Effector CD4-positive, alpha-beta T cell (primary cell): Measurements from ENCODE around the gene TUBB.
A peak's percentile ranks its signal among the peaks of the same experiment; 100 is the strongest.
"Not testable (repeated sequence)": the region's sequence is repeated elsewhere in the genome, so short reads cannot be mapped to it uniquely, and the experiment has no call there.

Experiments
- DNase-seq: peaks from one replicate; pipeline ENCODE4 v3.0.0-alpha.2; 2020

The TUBB gene

DNA sequence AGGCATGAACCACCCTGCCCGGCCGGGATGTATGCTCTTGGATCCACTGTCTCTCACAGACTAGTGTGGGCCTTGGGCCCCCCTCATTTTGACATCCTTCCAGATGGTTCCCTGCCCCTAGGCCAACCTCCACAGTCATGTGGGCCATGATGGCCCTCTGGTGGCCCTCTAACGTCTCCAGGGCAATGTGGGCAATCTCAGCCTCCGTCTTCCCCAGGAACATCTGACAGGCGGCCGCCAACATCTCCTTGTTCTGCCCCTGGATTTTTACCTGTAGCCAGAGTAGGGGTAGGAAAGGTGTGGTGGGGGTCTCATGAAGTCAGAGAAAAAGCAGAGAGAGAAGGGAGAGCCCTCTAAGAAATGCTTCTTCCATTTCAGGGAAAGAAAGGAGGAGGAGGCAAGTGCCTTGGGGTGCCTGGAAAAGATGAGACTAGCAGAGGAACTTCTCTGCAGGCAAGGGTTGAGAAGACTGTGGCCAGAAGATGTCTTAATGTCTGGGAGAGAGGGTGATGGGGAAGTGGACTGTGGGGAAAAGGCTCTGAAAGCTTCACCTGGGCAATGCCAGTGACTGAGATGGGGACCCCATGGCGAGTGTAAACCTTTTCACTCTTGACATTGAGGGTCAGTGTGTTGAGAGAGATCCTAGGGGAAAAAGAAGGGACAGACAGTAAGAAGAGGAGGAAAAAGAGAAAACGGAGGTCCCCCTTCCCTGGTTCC, 21.1 kb downstream of the TUBB start:
- DNase-seq, result no peak

DNA sequence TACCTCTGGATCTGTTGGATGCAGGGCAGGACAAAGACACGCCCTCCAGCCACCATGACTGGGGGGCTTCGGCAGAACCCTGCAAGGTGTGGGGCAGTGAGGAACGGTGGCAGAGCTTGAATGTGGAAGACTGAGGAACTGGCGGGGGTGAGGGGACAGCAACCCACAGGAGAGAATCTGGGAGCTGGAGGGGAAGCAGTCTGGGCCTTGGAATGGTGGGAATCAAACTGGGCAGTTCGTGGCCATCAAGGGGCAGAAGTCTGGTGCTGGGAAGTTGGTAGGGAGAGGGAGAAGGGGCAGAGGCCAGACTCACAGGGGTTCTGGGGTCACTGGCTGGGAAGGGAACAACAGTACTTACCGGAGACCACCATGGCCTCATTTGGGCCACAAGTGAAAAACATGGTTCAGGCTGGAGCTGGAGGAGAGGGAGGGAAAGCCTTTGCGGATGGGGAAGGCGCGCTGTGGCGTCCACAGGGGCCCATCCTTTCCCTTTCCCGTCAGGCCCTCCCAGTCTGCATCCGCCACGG, 21.7 kb downstream of the TUBB start:
- no peak for DNase-seq

DNA sequence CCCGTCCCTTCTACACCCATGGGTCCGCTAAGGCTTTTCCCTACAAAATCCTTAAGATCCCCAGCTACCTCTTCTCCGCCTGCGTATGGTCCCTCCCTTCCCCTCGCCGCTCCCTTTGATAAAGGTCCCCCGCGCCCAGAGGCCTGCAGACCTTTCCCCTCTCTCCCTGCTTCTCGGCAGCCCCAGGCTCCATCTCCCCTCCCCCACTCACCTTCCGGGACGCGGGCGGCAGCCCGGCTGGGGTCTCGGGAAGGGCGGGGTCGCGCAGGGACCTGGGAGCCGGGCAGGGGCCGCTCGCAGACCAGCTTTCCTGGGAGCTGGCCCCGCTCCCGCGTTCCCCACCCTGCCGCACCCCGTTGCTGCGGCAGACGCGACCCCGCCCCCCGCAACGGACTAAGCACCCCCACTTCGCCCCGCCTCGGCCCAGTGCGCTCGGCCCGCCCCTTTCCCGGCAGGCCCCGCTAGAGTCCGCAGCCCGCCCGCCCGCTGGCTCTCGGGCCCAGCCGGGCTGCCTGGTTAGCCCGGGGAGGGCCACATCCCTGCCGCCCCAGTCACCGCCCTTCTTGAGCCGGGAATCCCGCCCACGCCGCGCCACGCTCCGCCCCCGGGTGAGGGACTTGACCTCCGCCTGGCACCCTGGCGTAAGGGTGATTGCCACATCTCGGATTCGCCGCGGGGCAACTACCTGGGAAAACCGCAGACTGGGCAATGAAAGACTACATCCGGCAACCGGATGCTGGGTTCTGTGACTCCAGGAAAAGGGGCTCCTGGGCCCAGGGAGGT, 22.4 kb downstream of the TUBB start, which contains the start of gene FLOT1:
TSS of gene FLOT1 (minus strand) at position 372 of the 783 bp plus-strand sequence. CDS start 498 bp downstream, outside the sequence.
- DNase-seq, result peak; percentile 69

- no peak for DNase-seq
Observed at GRCh38 chr6:30743099-30744053, 23.2 kb downstream of the TUBB start.

DNA sequence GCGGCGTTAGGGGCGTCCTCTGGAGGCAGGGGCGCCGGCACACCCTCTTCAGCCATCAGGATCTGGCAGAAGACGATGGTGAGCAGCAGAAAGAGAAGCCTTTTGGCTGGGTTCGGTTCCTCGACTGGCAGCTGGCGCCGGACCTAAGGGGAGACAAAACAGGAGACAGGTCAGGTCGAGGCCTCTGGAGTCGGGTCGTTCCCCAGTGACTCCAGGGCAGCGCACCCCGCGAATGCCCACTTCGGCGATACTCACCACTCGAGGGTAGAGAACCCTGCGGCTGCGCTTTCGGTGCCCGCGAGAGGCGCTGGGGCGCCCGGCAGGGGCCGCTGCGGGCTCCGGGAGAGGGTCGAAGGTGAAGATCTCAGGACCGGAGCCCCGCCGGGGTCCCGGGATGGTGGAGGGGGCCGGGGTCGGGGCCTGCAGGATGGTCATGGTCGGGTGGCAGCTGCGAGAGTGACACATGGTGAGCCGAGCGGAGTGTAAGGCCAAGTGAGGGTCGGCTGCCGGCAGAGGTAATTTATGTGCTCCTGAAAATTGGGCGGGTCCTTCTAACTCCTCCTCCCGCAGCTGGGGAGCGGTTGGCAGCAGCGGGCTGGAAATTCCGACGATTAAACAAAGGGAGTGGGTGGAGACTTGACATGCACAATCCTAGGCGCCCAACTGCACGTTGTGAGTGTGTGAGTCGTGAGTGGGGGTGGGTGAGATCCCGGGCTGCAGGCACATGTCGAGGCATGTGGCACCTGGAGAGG, 24.1 kb downstream of the TUBB start, which contains the start of gene IER3:
TSS of gene IER3 (minus strand) at position 494 of the 752 bp plus-strand sequence. CDS start at position 465, 29 bp downstream.
- DNase-seq, result peak; percentile 54

- DNase-seq, result no peak
Observed at GRCh38 chr6:30747300-30747687, 27.1 kb downstream of the TUBB start.

DNA sequence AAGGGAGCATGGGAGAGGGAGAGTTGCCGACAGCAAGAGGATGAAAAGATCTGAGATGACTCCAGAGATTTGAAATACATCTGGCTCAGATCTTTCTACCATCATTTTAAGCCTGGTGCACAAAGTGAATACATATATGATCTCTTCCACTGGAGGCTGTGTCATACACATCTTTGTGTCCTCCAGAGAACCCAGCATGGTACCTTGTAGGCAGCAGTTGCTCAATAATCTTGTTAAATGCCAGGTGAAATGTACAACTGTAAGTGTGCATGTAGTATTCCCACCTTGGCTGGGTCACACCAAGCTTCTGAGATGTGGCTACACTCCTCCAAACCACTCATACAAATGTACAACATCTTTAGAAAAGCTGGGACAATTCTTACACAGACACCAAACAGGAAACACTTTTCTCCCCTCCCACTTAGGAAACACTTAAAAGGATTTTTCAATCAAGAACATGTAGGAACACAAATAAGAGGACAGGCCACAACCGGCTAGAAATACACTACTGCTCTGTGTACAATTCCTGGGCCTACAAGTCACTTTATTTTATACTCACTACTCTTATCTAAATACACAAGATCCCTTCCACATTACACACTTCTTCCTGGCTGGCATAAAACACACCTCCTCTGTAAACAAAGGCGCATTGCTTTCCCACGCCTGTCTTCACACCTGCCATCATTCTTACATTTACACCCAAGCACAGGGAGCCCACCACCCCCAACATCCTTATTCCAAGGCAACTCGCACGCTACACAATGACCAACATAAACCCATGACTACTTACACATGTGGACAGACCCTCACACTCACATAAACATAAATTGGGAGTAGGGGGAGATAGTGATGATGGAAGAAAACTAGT, 28.0 kb downstream of the TUBB start:
- DNase-seq, result no peak

GRCh38 chr6:30748851-30749540, 28.8 kb downstream of the TUBB start:
- no peak for DNase-seq

GRCh38 chr6:30749554-30750378, 29.6 kb downstream of the TUBB start:
- DNase-seq, result no peak

DNA sequence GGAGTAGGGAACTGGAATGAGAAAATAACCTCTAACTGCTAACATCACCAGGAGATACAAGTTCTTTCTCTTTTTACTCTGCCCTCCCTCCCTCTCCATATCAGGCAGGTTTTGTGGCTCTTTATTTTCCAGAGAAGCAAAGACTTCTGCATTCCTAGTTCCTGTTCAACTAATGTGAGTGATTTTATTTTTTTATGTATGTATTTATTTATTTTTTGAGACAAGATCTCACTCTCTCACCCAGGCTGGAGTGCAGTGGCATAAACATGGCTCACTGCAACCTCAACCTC, 30.2 kb downstream of the TUBB start:
- DNase-seq, result no peak

GRCh38 chr6:30752157-30752927, 32.2 kb downstream of the TUBB start:
- no peak for DNase-seq

DNA sequence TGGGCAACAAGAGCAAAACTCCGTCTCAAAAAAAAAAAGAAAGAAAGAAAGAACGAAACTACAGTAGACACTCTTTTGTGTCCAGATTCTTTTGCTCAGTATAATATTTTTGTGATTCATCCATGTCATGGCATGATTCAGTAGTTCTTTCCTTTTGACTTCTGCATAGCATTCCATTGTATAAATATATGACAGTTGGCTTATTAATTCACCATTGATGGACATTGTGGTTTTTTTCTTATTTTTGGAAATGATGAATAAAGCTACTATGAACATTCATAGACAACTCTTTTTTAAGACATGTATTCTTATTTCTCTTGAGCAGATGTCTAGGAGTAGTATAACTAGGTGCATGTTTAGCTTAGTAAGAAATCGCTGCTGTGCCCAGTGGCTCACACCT, 34.5 kb downstream of the TUBB start:
- DNase-seq, result no peak

- DNase-seq, result not testable (repeated sequence)
Observed at GRCh38 chr6:30756405-30757003, 36.4 kb downstream of the TUBB start.

DNA sequence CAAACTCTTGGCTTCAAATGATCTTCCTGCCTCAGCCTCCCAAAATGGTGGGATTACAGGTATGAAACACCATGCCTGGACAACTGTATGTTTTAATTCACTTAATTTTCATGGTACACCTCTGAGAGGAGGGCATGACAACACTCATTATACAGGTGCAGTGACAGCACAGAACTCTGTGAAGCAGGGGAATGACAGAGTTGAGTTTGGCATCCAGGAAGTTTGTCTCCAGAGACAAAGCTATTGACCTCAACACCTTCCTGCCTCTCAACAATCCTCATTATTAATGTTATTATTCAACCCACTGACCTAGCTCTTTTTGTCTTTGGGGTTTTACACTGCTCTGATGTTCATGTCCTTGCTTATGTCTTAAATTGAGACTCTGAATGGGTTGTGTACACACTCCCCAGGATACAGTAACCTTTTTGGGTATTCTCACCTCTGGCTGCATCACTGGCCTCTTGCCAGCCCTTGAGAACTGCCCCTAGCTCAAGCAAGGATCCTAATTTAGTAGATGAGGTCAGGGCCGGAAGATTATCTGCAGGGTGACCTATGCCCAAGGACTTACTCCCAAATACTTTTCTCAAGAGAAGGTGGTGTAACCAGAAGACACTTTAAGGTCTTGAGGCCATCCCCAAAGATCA, 37.2 kb downstream of the TUBB start:
- no peak for DNase-seq

DNA sequence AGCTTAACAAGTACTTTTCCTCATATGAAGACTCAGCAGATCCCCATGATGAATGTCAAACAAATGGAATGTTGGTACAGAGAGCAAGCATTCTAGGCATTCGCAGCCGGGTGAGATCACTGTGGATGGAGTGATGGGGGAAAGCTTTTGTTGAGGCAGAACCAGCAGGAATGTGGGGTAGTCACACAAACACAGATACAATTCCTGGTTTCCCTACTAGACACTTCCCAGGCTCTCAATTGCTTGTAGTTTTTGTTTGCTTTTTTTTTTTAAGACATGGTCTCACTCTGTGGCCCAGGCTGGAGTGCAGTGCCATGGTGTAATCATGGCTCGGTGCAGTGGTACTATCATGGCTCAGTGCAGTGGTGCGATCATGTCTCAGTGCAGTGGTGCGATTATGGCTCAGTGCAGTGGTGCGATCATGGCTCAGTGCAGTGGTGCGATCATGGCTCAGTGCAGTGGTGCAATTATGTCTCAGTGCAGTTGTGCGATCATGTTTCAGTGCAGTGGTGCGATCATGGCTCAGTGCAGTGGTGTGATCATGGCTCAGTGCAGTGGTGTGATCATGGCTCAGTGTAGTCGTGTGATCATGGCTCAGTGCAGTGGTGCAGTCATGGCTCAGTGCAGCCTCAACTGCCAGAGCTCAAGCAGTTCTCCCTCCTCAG, 39.6 kb downstream of the TUBB start:
- DNase-seq, result no peak

GRCh38 chr6:30760549-30760948, 40.4 kb downstream of the TUBB start:
- no peak for DNase-seq

DNA sequence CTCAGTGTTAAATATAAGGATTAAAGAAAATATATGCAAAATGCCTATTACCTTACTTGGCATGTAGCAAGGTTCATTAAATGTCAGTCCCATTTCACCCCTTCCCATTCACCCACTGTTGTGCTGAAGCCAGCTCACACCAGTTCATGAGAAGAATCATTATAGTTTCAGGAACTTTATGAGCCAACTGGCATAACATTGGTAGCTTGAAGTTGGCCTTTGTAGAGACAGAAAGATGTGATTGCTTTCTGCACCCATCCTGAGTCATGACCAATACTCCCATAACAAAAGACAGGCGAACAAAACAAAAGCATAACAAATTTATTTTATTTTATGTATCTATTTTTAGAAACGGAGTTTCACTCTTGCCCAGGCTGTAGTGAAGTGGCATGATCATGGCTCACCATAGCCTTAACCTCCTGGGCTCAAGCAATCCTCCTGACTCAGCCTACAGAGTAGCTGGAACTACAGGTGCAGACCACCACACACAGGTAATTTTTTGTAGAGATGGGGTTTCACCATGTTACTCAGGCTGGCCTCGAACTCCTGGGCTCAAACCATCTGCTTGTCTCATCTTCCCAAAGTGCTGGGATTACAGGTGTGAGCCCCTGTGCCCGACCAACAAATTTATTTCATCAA, 41.8 kb downstream of the TUBB start:
- no peak for DNase-seq
